Breast epithelium (tissue), 4 donors: ENCODE measurements around the gene ANO3. TPM values are rescaled to one million over a fixed set of nuclear protein-coding genes. Genes with fewer than 3 reads are reported as not detected.

Experiments
- DNase-seq, 2 donors: peaks; one replicate each; pipeline ENCODE4 v3.0.0-alpha.2; 2019; ENCODE audit warnings: low spot score in 2 of 2
- H3K27ac ChIP-seq, 2 donors: fragments of 200-600 bp; sonication (generic) in 1 of 2; one replicate each; pipeline ENCODE4 v1.5.1; 2016 to 2019; ENCODE audit warnings: mild to moderate bottlenecking in 1 of 2
- H3K27me3 ChIP-seq, 2 donors: fragments of 200-600 bp; sonication (generic) in 1 of 2; one replicate each; pipeline versions ENCODE4 v1.5.1 to v1.6.0; 2017 to 2019; ENCODE audit warnings: control low read depth in 1 of 2, mild to moderate bottlenecking in 1 of 2
- H3K36me3 ChIP-seq: fragments of 200-600 bp; one replicate; pipeline ENCODE4 v1.5.1; 2019
- H3K4me1 ChIP-seq, 2 donors: fragments of 200-600 bp; sonication (generic); one replicate each; pipeline ENCODE4 v1.5.1; 2016 to 2019; ENCODE audit warnings: control low read depth in 1 of 2
- H3K4me3 ChIP-seq, 3 donors: fragments of 200-600 bp; sonication (generic); 1 replicate in 2 of 3; 2 replicates in 1 of 3; pipeline ENCODE4 v1.5.1; 2016 to 2019; ENCODE audit warnings: mild to moderate bottlenecking in 3 of 3, moderate library complexity in 2 of 3
- H3K9me3 ChIP-seq, 2 donors: fragments of 200-600 bp; sonication (generic) in 1 of 2; one replicate each; pipeline ENCODE4 v1.5.1; 2016 to 2019; ENCODE audit warnings: control low read depth in 1 of 2
- CTCF ChIP-seq, 3 donors: fragments of 450-650 bp; IDR thresholded peaks; one replicate each; pipeline ENCODE4 v1.5.1; 2016 to 2017; ENCODE audit warnings: antibody characterized with exemption in 3 of 3, mild to moderate bottlenecking in 3 of 3, moderate library complexity in 3 of 3
- POLR2A ChIP-seq: fragments of 450-650 bp; IDR thresholded peaks from one replicate; pipeline ENCODE4 v1.6.1; 2016; ENCODE audit warnings: antibody characterized with exemption, mild to moderate bottlenecking, moderate library complexity
- POLR2AphosphoS5 ChIP-seq, 3 donors: sonication (generic); formaldehyde crosslinking; IDR thresholded peaks; one replicate each; pipeline ENCODE4 v1.6.1; 2017; ENCODE audit warnings: antibody characterized with exemption in 3 of 3
- intact Hi-C: fragments of 100-400 bp; cut with DNase I; formaldehyde crosslinking; loops from one replicate; pipeline ENCODE4 v1.15.1; 2023; ENCODE audit warnings: low total_unique reads
- total RNA-seq, 3 donors: library from RNA; depleted of rRNA; stranded (reverse); fragments of >200 nt; gene quantifications; one replicate each; pipeline ENCODE4 v1.1.0, GENCODE V29; 2016

The ANO3 gene
- total RNA-seq, 3 donors from 2014 or later, result 0.29 to 9.0 (median 0.66) TPM

- no peaks in the 10 kb centered on the region for H3K36me3 ChIP-seq
- H3K4me1 ChIP-seq, result no peaks in the 10 kb centered on the region
- no peak for DNase-seq
- no peak for TF ChIP-seq POLR2AphosphoS5 (IDR thresholded peaks at IDR 0.05)
- TF ChIP-seq CTCF (IDR thresholded peaks at IDR 0.05), result no peak
- no peak for TF ChIP-seq POLR2A
- no peak overlapping the region for H3K27ac ChIP-seq
- H3K4me3 ChIP-seq, result no peak overlapping the region
- no peaks in the 10 kb centered on the region for H3K9me3 ChIP-seq
- intact Hi-C loops, result no loop called here
- H3K27me3 ChIP-seq, result no peaks in the 10 kb centered on the region
These were observed 18.1 kb downstream of the ANO3 start for GRCh38 chr11:26350002-26350401.

GRCh38 chr11:26353010-26353409 is 21.1 kb downstream of the ANO3 start:
- no peaks in the 10 kb centered on the region for H3K36me3 ChIP-seq
- H3K4me1 ChIP-seq, result no peaks in the 10 kb centered on the region
- intact Hi-C loops, result no loop called here
- H3K9me3 ChIP-seq, result no peaks in the 10 kb centered on the region
- no peaks in the 10 kb centered on the region for H3K27me3 ChIP-seq
- H3K4me3 ChIP-seq, result no peak overlapping the region
- DNase-seq, result no peak
- H3K27ac ChIP-seq, result no peak overlapping the region
- TF ChIP-seq CTCF (IDR thresholded peaks at IDR 0.05), result no peak
- TF ChIP-seq POLR2AphosphoS5 (IDR thresholded peaks at IDR 0.05), result no peak
- no peak for TF ChIP-seq POLR2A

- no peaks in the 10 kb centered on the region for H3K9me3 ChIP-seq
- H3K36me3 ChIP-seq, result no peaks in the 10 kb centered on the region
- no peak for DNase-seq
- H3K4me3 ChIP-seq, result no peak overlapping the region
- no peaks in the 10 kb centered on the region for H3K4me1 ChIP-seq
- TF ChIP-seq CTCF (IDR thresholded peaks at IDR 0.05) (no peak), POLR2A (no peak), POLR2AphosphoS5 (IDR thresholded peaks at IDR 0.05) (no peak)
- no peak overlapping the region for H3K27ac ChIP-seq
- no peaks in the 10 kb centered on the region for H3K27me3 ChIP-seq
- intact Hi-C loops, result no loop called here
These were observed 27.1 kb downstream of the ANO3 start for GRCh38 chr11:26359055-26359454.

- Histone ChIP-seq H3K4me1 (no peaks in the 10 kb centered on the region), H3K27ac (no peak overlapping the region), H3K9me3 (peaks cover 8 to 28% of the 10 kb centered on the region in 2 donors), H3K27me3 (no peaks in the 10 kb centered on the region), H3K36me3 (no peaks in the 10 kb centered on the region), H3K4me3 (no peak overlapping the region)
- TF ChIP-seq POLR2AphosphoS5 (IDR thresholded peaks at IDR 0.05) (no peak), POLR2A (no peak), CTCF (IDR thresholded peaks at IDR 0.05) (no peak)
- DNase-seq, result no peak
- intact Hi-C loops, result no loop called here
These were observed 33.4 kb downstream of the ANO3 start for GRCh38 chr11:26365284-26365683.

GRCh38 chr11:26377619-26378018 is 45.7 kb downstream of the ANO3 start:
- no peak for TF ChIP-seq CTCF (IDR thresholded peaks at IDR 0.05)
- TF ChIP-seq POLR2AphosphoS5 (IDR thresholded peaks at IDR 0.05), result no peak
- no peak for TF ChIP-seq POLR2A
- intact Hi-C loops, result no loop called here

More at GRCh38 chr11:26377619-26378018, 45.7 kb downstream of the ANO3 start:
- DNase-seq, result no peak
- Histone ChIP-seq H3K27ac (no peak overlapping the region), H3K4me3 (no peak overlapping the region), H3K4me1 (no peaks in the 10 kb centered on the region), H3K9me3 (peaks cover 0 to 20% of the 10 kb centered on the region in 2 donors), H3K36me3 (no peaks in the 10 kb centered on the region), H3K27me3 (no peaks in the 10 kb centered on the region)
